Suppressor macrophage treated with lipopolysaccharide for 1 hour (primary cell): Measurements from ENCODE around the gene BTBD10.
A peak's percentile ranks its signal among the peaks of the same experiment; 100 is the strongest.

Experiments
- DNase-seq, 3 donors: peaks; one replicate each; pipeline ENCODE4 v3.0.0-alpha.2; 2020 to 2022

BTBD10 gene

DNA sequence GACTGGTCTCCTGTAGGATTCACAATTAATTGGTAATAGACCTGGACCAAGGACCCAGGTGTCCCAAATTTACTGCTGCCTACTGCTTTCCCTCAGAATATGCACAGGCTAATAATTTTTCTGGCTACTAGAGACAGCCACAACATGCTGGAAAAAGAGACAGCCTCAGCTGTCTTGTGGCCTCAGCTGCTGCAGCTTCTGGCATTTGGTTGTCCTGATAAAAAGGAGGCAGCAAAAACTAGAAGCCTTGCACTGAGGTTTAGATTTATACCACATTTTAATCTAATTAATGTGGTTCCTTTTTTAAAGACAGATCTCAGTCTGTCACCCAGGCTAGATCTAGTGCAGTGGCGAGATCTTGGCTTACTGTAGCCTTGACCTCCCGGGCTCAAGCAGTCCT lies 89.8 kb downstream of the BTBD10 start:
- DNase-seq = no peak

DNA sequence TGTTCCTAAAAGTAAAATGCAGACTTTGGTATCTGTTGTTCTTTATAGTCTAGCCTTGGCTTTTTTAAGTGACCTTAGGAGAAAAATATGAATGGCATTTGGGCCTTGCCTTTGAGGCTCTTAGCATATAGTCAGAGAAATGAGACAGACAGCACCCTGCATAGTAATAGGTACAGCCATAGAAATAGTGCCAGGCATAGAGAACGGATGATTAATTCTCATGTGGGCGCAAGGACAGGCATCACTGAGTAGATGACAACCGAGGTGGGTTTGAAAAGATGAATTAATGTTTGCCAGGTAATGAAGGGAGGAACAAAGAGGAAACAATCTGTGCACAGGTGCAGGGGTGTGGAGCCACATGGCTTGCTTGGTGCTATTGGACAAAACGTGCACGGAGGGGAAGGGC lies 95.0 kb downstream of the BTBD10 start:
- DNase-seq = no peak

DNA sequence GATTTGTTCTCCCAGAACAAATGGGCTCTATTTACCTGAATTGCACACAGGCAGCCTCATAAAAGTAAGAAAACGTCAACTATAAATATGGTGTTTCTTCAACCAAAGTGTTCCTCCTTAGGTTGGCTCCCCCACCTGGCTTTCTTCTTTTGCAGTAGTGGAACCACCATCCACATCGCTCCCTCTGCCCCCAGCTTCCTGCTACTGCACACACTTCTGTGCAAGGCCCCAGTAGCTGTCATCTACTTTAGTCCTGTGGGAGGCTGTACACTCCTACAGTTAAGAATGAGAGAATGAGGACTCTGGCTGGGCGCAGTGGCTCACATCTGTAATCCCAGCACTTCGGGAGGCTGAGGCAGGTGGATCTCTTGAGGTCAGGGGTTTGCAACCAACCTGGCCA lies 95.9 kb downstream of the BTBD10 start:
- no peak for DNase-seq

DNA sequence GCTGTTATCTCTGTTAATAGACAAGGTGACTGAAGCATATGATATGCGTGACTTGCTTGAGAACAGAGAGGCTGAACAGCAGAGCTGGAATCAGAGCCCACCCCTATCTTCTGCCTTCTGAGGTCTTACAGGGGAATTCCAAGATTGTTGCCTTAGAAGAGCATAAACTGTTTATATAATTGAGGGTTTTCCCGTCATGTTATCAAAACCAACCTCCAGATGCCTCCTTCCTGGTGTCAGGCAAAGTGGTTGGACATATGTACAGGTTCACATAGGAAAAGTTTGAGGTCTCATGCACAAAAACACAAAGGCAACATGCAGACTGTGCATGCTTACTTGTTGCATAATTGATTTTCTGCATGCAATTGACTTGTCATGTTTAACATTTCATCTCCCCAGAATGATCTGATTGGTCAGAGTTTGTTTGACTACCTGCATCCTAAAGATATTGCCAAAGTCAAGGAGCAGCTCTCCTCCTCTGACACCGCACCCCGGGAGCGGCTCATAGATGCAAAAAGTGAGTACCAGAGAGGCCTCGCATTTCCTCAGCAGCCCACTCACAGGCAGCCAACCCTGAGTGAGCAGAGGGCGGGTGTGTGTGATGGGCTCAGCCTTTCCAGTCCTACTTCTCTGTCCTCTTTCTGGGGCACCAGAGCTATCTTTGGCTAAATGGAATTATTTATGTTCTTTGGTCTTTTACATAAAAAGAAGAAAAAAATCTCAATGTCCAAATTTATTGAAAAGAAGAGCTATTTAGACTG lies 96.6 kb downstream of the BTBD10 start:
- no peak for DNase-seq

DNA sequence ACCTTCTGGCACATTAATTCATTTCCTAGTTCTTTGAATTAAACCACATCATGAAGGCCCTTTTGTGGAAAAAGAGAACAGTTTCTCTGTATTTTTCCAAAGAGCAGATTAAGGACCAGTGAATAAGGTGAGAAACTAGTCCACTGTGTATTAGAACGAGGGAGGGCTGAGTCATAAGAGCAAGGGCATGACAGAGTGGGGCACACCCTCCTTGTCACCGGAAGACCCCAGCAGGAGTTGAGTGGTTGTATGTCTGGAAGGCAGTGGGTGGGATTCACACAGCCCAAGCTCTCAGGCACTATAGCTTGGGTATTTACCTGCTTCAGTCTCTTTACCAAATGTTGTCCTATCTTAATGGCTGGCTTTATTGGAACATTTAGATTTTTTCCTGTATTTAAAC lies 98.6 kb downstream of the BTBD10 start:
- no peak for DNase-seq

DNA sequence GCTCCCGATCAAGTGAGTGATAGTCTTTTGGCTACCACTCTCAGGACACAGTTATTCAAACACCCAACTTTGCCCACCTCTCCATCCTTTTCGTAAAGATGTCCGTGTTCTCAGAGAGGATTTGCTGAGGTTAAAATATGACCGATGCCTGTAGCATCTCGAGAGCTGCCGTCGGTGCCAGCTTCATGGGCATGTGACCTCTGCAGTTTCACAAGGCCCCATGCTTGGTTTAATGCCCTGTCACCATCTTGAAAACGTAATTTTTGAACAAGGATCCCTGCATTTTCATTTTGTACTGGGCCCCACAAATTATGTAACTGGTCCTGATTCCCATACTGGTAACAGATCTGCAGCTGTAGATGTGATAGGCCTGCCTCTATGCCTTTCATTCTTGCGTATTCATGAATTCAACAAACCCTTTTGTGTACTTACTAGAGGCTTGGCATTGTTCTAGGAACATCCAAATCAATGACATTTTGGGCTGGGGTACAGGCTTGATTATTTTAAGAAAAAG lies 100.4 kb downstream of the BTBD10 start:
- no peak for DNase-seq

DNA sequence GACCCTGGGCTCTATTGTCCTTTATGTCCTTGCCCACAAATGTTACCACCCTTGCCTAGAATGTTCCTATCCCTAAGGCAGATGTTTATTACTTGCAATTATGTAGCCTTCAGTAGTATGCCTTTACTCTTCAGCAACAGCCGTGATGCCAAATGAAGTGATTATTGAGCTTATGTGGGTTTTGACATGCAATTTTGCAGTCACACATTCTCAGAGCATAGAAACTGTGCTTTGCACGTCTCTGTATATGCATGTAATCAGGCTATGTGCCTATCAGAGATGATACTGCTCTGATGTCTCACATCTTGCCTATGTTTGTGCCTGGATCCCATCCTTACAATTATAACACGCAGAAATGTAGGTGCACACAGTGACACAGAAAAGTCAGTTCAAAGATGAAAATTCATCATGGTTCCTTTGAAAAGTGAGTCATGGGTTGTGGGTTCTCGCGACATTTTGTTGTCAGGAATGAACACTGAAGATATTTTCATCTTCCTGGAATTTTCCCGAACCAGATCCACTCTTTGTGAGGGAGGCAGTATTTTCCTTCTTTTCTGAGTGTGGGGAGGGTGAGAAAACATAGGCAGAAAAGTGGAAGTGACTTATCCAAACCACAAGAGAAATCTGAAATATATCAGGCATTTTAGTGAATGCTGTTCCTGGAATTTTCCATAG lies 104.3 kb downstream of the BTBD10 start:
- no peak for DNase-seq

DNA sequence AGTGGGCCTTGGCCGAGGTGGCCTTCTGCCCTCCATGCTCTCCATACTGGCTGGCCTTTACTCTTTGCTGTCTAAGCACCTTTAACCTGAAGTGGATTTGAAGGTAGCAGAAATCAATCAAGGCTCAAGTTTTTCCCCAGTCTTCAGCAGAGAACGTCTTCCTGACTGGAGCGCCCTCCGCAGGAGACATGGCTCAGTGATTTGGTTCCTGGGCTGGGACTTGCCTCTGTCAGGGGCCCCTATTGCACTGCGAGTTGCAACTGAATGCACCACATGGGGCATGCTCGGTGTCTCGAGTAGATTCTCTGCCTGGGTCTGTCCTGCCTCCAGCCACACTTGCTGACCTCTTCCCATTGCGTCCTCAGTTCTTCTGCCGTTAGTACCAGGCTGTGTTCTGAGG lies 105.8 kb downstream of the BTBD10 start:
- DNase-seq = no peak

DNA sequence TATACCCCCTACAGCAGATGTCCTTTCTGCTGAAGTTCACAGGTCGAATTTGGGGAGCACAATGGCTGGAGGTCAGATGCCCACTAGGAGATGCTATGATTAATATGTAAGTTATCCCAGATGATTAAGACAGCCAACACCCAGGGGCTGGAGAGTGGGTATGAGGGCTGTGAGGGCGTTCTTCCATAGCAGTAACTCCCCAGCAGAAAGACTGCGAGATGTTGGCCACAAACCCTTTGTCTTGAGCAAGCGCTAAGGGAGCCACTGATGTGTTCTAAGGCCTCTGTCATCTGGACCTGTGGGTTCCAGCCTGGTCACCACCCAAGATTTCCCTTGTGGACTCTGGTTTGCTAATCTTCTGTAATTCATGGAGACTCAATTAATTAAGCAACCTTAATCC lies 107.8 kb downstream of the BTBD10 start:
- no peak for DNase-seq

DNA sequence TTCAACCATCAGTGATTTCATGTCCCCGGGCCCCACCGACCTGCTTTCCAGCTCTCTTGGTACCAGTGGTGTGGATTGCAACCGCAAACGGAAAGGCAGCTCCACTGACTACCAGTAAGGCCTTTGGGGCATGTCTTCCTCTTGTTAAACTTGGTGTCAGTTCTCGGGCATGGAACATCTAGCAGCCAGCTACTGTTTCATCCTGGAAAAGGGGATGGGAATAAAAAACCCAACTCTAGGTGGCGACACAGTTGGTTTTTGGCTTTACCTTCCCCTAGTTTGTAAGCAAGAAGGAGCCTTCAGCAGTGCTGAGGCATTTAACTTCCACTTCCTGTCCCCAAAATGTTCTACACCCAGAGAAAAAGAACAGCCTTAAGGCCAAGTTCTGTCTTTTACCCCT lies 108.7 kb downstream of the BTBD10 start:
- no peak for DNase-seq

DNA sequence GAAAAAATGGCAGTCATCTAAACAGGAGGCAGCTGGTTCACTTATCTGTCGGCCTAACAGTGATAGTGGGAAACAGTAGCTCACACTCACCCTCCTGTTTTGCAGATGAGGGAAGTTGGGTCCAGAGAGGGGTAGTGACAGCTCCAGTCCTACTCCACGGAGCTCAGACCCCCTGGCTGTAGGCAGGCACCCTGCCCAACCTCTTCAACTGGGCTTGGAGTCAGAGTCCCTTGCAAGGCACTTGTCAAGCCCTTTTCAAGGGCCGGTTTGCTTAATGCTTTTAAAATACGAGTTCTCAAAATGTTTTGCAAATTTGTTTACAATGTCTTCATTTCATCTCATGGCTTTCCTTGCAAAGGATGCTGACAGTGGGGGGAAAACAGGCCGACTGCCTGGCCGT lies 110.3 kb downstream of the BTBD10 start:
- DNase-seq = no peak

DNA sequence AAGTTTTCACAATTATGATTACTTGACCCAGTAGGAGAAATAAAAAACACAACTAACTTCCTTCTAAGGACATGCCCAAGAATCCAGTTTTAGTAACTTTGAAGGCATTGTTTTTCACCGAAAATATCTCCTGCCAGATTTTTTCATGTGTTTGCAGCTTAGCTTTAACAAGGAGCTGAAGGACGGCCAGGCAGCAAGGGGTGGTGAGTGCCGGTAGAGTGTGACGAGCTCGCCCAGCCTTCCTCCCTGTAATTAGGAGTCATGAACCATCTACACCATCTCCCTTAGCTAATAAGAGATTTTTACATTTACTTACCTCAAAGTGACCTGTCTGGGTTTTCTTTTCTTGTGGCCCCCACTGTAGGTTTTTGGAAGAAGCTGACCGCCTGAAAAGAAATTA lies 113.4 kb downstream of the BTBD10 start:
- DNase-seq = no peak

DNA sequence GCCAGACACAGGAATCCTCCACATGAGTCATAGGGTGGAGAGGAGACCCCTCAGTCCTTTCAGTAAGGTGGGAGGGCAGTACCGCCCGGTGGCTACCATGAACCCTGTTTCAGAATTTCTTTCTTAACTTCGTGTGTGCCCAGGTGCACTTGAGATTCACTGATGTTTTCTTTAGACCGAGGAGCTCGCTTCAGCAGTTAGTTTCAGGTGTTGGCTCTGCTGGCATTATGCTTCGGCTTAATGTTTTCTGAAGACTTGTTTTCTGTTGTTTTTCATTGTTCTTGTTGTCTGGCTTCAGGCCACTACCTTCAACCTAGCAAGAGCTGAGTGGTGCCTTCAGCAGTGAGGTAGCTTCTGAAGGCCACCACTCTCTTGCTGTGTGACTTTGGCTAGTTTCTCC lies 114.0 kb downstream of the BTBD10 start:
- no peak for DNase-seq

DNA sequence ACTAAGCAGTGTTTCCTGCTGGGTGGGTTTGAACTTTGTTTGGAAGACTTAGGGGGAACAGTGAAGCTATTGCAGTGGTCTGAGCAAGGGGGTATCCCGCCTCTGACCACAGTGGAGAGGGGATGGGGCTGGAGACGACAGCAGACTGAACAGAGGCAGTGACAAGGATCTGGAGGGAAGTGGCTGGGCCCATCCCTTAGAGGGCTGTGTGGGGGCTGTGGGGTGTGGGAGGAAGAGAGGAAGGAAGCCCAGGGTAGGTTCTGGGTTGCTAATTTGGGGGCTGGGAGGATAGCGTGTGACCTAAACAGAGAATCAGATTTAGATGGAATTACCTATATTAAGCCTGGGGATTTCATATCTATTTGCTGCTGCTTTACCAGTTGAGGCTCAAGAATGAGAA lies 114.7 kb downstream of the BTBD10 start:
- peak in 2 of 3 donors; percentile 29 to 61 for DNase-seq

DNA sequence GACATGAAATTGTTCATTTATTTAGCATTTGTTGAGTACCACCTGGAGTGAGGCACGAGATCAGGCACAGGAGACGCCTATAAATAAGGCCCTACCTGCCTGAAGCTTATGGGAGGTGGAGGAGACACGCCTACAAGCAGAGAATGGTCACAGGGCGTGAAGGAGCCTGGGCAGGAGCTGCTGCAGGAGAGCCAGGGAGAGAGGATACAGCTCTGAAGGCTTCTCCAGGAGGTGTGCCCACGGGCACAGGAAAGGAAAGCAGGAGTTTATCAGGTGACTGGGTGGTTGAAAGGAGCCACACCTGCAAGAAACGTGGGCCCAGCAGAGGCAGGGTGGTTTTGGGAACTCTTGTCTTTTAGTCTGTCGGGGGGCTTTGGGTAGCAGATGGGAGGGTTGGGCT lies 115.1 kb downstream of the BTBD10 start:
- DNase-seq = no peak

DNA sequence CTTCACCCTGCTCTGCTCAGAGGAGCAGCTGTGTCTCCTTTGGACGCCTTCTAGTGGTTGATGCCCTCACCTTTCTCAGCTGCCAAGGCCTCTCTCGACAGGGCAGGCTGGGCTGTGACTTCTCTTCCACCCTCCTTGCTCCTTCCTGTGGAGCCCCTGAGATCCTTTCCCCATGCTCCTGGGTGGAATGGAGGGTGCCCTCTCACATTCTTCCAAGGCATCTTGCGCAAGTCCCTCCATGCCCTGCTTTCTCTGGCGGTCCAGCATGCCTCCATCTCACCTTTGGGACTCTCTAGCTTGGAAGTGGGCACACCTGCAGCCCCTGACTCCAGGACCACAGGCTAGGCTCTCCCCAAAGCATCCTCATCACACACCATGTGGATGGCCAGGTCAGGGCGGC lies 116.6 kb downstream of the BTBD10 start:
- no peak for DNase-seq

DNA sequence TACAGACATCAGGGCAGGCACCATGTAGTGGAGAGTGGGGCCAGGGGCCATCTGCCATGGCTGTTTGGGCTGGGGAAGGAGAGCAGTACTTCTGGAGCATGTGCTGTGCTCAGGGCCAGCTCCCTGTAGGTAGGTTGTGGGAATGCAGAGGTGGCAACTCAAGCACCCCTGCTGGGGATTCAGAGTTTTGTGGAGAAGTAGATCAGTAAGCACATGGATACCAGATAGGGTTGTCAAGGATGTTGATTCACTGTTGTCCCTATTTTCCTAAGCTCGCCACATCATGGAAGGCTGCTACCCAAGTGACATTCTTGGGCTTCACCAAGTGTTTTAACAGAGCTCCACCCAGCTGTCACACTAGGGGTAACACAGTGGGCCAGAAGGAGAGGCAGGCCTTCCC lies 118.2 kb downstream of the BTBD10 start:
- no peak for DNase-seq

DNA sequence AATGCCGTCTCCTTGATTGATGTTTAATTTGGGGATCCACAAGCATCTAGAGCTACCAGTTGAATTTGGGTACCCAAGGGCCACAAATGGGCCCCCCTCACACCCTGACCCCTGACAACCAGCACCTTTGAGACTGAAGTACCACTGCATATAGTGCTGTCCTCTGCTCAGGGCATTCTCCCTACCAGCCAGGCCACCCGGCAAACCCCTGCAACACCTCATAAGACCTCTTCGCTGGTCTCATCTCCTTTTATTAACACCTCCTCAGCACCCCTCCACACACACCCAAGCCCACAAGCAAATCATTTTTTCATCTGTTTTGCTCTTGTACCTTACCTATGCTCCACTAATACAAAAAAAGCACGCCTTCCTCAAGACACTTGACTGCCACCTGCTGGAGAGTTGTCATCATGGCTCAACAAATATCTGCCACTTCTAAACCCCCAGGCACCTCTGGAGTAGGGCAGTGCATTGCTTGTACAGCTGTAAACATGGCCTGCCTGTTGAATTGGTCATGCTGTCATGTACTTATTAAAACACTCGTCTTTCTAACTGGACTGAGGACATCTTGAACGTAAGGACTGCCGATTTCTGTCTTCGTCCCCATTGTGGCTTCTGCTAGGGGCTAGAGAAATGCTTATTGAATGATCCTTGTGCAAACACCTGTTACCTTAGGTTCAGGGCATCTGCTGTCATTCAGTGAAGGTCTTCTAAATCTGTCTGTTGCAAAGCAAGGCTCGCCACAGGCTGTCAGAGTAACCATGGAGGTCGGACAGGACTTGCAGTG lies 118.9 kb downstream of the BTBD10 start:
- peak; percentile 75 to 81 (median 79) for DNase-seq

DNA sequence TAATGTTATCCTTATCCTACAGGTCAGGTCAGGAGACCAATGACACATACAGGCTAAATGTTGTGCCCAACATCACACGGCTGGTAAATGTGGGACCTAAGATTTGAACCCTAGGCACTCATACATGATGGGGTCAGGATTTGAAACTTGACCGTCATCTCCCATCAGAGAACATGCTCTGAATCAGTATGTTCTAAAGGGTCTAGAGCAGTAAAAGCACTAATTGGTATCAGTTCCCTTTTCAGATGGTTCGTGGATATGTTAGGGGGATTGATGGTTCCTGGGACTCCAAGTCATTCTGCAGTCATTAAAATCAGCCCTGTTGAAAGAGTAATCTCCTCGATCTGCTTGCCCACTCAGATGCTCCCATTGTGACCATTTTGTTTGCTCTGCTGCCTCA lies 120.0 kb downstream of the BTBD10 start:
- DNase-seq = no peak

DNA sequence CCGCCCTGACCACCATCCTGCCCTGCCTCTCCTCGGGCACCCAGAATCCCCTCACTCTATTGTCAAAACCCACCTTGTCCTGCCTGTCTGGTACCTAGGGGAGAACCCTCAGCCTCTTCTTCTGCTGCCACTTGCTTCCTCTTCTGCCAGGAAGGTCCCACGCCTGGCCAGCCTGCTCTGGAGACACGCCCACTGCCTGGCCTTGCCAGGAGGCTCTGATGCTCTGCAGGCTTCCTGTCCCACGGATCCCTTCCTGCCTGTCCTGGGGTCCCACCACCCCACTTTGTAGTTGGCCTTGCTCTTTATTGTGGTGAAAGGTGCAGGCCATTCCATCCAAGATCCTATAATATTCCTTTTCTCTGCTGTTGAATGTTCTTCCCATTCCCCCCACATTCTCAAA lies 122.0 kb downstream of the BTBD10 start:
- DNase-seq = peak; percentile 39 to 62 (median 39)

DNA sequence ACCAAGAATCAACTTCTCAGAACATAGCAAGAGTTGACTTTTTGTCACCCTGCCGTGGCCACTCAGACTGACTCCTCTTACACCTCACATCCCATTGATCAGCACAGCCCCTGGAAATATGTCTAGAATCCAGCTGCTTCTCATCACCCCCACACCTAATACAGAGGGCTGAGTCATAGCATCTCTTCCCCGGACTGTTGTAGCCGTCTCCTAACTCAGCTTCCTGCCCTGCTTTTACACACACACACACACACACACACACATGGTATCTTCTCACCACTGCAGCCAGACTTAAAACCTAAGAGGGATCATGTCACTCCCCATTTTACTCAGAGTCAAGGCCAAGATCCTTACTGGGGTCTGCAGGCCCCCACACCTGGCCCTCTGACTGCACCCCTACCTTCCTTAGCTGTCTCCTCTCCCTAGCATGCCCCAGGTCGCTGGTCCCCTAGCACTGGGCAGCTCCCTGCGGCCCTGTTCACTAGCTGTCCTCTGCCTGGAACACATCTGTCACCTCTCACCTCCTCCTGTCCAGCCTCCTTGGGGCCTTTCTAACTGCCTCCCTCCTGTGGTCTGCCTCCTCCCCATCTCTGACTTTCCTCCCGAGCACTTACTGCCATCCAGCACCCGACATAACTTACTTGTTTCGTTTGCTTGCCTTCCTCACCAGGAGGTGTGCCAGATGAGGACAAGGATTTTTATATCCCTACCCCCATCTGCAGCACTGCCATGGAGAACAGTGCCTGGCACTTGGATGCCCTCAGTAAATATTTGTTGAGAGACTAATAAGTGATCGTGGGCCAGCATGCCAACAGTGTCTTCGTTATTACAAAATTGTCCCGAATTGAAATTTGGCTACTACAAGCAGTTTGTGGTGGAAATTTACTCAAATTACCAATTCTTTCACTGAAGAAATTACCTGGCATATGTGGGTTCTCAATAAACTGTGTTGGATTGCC lies 123.5 kb downstream of the BTBD10 start:
- DNase-seq = peak in 2 of 3 donors; percentile 36 to 49

DNA sequence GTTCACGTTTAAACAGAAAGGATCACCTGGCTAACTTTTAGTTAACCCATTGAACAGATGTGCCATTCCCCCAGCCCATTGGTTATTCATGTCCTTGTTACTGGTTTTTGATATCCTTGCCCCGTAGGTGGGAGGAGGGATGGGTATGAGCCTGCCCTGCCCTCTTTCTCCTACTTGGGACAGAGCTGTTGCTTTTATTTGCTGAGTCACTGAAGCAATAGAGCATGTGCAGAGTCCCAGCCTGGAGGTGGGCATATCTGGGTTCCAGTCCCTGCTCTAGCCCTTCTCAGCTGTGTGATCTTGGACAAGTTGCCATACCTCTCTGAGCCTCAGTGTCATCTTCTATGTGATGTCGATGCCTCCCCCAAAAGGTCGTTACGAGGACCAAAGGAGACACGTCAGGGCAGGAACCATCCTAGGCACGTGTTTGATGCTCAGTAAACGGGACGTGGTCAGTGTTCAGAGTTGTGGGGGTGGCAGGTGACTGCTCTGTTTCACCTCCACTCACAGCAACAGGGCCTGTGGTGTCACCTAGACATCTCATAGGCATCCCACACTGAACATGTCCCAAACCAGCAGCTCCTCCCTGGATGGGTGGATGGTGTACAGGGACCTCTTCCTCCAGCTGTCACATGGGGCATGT lies 124.5 kb downstream of the BTBD10 start:
- peak; percentile 32 to 47 (median 36) for DNase-seq
